ENCODE measurements around the gene IL1B.

DNA sequence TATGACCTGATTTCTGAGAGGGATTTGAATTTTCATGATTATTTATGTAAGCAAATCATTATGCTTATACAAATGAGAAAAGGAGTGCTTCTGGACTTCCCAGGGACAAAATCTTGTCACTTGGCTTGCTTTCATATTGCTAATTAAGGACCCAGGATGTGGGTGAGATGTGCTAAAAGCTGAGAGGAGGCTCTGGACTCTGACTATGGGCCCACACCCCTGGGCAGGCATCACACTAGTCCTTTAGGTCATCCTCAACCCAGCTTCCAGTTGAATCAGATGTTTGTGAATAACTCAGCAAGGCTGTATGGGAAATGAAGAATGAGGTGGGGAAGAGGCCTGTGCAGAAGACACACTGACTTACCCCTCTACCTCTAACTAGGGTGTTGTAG lies 11.9 kb downstream of the IL1B start:
- TF ChIP-seq EP300 (conservative IDR thresholded peaks at IDR 0.05; ENCODE audit: poor library complexity, severe bottlenecking): no peak
- no peak for TF ChIP-seq CTCF (IDR thresholded peaks at IDR 0.05; ENCODE audit: poor library complexity, severe bottlenecking)
- TF ChIP-seq POLR2AphosphoS5 (IDR thresholded peaks at IDR 0.05): no peak
- TF ChIP-seq RAD21 (conservative IDR thresholded peaks at IDR 0.05): no peak
- no peak for TF ChIP-seq EZH2 (IDR thresholded peaks at IDR 0.05; ENCODE audit: borderline replicate concordance, insufficient read depth, low read length, poor library complexity, severe bottlenecking)
- no peak for TF ChIP-seq MXI1 (conservative IDR thresholded peaks at IDR 0.05; ENCODE audit: poor library complexity, severe bottlenecking)
- no peak for TF ChIP-seq TAF1 (IDR thresholded peaks at IDR 0.05; ENCODE audit: low read depth)
- TF ChIP-seq, protein P1, sequence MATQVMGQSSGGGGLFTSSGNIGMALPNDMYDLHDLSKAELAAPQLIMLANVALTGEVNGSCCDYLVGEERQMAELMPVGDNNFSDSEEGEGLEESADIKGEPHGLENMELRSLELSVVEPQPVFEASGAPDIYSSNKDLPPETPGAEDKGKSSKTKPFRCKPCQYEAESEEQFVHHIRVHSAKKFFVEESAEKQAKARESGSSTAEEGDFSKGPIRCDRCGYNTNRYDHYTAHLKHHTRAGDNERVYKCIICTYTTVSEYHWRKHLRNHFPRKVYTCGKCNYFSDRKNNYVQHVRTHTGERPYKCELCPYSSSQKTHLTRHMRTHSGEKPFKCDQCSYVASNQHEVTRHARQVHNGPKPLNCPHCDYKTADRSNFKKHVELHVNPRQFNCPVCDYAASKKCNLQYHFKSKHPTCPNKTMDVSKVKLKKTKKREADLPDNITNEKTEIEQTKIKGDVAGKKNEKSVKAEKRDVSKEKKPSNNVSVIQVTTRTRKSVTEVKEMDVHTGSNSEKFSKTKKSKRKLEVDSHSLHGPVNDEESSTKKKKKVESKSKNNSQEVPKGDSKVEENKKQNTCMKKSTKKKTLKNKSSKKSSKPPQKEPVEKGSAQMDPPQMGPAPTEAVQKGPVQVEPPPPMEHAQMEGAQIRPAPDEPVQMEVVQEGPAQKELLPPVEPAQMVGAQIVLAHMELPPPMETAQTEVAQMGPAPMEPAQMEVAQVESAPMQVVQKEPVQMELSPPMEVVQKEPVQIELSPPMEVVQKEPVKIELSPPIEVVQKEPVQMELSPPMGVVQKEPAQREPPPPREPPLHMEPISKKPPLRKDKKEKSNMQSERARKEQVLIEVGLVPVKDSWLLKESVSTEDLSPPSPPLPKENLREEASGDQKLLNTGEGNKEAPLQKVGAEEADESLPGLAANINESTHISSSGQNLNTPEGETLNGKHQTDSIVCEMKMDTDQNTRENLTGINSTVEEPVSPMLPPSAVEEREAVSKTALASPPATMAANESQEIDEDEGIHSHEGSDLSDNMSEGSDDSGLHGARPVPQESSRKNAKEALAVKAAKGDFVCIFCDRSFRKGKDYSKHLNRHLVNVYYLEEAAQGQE (IDR thresholded peaks at IDR 0.05; ENCODE audit: borderline replicate concordance): no peak
